Stimulated activated effector memory CD8-positive, alpha-beta T cell treated with anti-CD3 and anti-CD28 coated beads, Interleukin-12 subunit alpha, Interleukin-12 subunit beta, amount 100 ng/mL, for 72 hours (primary cell): ENCODE data around the gene FAAP20.

Experiments used
- ATAC-seq: fragments of 150-1000 bp; cut with Tn5 transposase; 2 replicates; pipeline ENCODE4 v1.10.0; 2021
- DNase-seq, 2 donors: peaks; one replicate each; pipeline ENCODE4 v3.0.0; 2021 to 2022; ENCODE audit warnings: low spot score in 2 of 2
- H3K27ac Mint-ChIP-seq: one replicate; pipeline ENCODE4 v1.8.0; 2022; ENCODE audit warnings: mild to moderate bottlenecking, mixed read lengths
- H3K36me3 Mint-ChIP-seq: one replicate; pipeline ENCODE4 v1.8.0; 2022; ENCODE audit warnings: mild to moderate bottlenecking, mixed read lengths
- H3K4me1 Mint-ChIP-seq: one replicate; pipeline ENCODE4 v1.8.0; 2022; ENCODE audit warnings: mixed read lengths
- H3K4me3 Mint-ChIP-seq: one replicate; pipeline ENCODE4 v1.8.0; 2022; ENCODE audit warnings: mild to moderate bottlenecking, mixed read lengths
- H3K9me3 Mint-ChIP-seq: one replicate; pipeline ENCODE4 v1.8.0; 2022; ENCODE audit warnings: mixed read lengths

Gene FAAP20

DNA sequence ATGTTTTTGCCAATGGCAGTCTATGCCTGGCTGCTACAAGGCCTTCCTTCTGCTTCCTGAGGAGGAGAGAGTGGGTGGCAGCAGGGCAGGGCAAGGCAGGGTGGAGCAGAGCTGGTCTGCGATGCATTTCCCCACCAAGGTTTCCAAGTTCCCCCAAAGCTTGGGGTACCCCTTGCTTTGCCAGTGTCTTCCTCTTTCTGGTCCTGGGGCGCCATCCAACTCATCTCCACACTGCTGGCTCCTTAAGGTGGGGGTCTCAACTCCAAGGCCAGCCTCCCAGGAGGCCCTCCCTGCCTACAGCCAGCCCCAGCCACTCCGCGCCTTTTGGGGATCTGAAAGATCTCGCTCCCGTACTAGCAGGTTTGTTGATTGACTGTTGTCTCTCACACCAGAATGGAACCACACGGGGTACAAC is 29.6 kb upstream of the FAAP20 start:
- ATAC-seq (no peak), DNase-seq (no peak)
- H3K4me1 Mint-ChIP-seq: peaks cover 9% of the 10 kb centered on the region
- H3K4me3 Mint-ChIP-seq: no peak overlapping the region
- H3K9me3 Mint-ChIP-seq: no peaks in the 10 kb centered on the region
- H3K27ac Mint-ChIP-seq: no peak overlapping the region
- H3K36me3 Mint-ChIP-seq: peaks cover 18% of the 10 kb centered on the region

DNA sequence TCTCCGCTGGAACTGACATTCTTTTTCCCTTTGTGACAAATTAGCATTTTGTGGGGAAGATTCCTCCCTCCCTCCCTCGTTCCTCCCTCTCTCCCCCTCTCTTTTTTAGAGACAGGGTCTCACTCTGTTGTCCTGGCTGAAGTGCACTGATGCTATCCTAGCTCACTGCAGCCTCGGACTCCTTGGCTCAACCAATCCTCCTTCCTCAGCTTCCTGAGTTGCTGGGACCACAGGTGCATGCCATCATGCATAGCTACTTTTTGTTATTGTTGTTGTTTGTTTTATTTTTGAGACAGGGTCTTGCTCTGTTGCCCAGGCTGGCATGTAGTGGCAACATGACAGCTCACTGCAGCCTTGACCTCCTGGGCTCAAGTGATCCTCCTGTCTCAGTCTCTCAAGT is 26.7 kb upstream of the FAAP20 start:
- Mint-ChIP-seq H3K9me3 (peaks cover 3% of the 10 kb centered on the region), H3K4me1 (peaks cover 3% of the 10 kb centered on the region), H3K4me3 (no peak overlapping the region), H3K27ac (no peak overlapping the region), H3K36me3 (peaks cover 9% of the 10 kb centered on the region)
- no peak for DNase-seq
- ATAC-seq: no peak

DNA sequence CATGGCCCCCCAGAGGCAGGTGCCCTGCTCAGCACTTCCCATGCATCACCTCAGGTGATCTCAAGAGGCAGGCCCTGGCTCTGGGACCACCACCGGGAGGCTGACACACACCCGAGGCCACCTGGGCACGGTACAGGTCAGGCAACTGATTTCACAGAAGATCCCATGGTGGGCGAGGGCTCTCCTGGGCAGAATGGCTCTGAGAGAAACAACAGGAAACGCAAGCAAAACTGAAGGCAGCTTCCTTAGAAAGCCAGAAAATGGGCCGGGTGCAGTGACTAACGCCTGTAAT is 22.1 kb upstream of the FAAP20 start:
- Mint-ChIP-seq H3K27ac (no peak overlapping the region), H3K4me1 (no peaks in the 10 kb centered on the region), H3K36me3 (no peaks in the 10 kb centered on the region), H3K9me3 (peaks cover 3% of the 10 kb centered on the region), H3K4me3 (no peak overlapping the region)
- DNase-seq (no peak), ATAC-seq (no peak)

DNA sequence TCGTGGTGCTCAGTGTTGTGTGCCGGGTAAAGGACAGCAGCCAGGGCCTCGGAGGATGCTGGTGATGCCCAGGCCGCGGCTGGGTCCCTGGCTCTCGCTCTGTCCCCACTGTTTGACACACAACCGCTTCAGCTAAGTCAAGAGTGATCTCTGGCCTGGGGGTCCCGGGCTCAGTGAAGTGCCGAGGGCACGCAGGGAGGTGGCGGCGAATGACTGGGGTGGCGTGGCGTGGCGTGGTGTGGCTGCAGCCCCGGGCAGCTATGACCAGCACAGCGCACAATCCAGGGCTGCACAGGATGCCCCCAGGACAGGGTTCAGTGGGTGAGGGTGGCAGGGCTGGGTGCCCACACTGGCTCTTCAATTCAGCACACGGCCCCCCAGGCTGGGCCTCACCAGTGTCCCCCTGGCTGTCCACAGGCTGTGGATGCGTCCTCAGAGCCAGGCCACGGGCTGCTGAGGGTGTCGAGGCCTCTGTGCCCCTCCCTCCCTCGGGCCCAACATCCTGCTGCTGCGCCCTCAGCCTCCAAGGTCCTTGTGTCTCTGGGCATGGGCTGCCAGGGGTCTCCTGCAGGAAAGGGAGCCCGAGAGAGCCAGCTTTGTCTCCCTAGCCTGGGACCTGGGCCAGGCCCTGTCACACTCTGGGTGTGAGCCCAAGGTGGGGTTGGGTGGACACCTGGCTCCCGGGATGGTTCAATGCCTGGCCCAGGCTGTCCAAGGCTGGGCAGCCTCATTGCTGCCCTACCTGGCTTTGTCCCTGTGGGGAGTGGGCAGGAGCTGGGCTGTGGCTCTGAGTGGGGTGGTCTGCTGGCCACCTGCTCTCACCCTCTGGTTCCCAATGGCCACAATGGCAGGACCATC is 21.6 kb upstream of the FAAP20 start:
- no peak for ATAC-seq
- H3K36me3 Mint-ChIP-seq: no peaks in the 10 kb centered on the region

DNA sequence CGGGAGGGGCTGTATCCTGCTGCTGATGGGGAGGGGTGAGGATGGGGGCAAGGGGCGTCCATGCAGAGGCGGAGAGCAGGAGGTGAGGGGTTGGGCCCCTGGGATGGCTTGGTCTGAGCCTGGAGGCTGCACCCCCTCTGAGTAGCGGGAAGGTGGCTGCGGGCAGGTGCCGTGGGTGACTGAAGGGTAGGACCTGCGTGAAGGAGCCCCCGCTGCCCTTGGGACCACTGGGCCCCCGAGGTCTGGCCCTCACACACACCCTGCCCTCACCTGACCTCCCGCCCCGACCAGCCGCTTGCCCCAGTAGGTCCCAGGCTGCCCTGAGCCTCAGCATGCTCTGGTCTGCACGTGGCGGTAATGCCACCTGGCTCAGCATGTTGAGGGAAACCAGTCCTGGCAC is 20.8 kb upstream of the FAAP20 start:
- Mint-ChIP-seq H3K9me3 (peaks cover 3% of the 10 kb centered on the region), H3K27ac (peak overlapping the region; percentile 34), H3K36me3 (no peaks in the 10 kb centered on the region), H3K4me3 (no peak overlapping the region), H3K4me1 (no peaks in the 10 kb centered on the region)
- no peak for ATAC-seq
- DNase-seq: no peak

More for the DNA sequence above, 21.6 kb upstream of the FAAP20 start:
- no peak for DNase-seq
- Mint-ChIP-seq H3K9me3 (peaks cover 3% of the 10 kb centered on the region), H3K4me1 (no peaks in the 10 kb centered on the region), H3K27ac (peak overlapping the region; percentile 34), H3K4me3 (no peak overlapping the region)

DNA sequence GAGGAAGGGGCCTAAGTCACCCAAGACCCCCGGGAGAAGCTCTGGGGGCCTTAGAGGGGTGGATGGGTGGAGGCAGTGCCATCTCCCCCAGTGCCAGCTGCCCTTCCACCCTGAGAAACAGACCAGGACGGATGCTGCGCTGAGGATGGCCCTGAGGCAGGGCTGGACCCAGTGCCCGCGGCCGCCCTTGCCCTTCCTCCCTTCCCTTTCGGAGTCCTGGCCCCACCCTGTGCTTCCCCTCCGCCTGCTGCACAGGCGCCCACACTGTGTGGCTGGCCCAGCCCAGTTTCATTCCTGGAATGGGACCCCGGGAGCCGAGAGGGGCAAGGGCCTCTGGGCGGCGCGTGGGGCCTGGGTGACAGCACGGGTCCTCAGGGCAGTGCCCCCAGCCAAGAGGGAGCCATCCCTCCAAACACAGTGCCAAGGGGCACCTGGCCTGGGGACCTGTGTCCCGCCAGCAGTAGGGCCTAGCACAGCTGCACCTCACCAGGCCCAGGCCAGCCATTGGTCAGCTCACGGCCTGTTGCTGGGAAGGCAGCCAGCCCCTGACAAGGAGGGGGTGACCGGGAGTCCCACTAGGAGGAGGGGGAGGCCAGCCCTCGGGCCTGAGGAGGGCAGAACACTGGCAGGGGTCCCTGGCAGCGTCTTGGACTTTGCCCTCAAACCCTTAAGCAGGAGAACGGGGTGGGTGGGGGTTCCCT is 20.1 kb upstream of the FAAP20 start:
- Mint-ChIP-seq H3K36me3 (no peaks in the 10 kb centered on the region), H3K9me3 (peaks cover 3% of the 10 kb centered on the region), H3K4me1 (no peaks in the 10 kb centered on the region), H3K4me3 (no peak overlapping the region), H3K27ac (no peak overlapping the region)
- no peak for ATAC-seq
- DNase-seq: no peak

DNA sequence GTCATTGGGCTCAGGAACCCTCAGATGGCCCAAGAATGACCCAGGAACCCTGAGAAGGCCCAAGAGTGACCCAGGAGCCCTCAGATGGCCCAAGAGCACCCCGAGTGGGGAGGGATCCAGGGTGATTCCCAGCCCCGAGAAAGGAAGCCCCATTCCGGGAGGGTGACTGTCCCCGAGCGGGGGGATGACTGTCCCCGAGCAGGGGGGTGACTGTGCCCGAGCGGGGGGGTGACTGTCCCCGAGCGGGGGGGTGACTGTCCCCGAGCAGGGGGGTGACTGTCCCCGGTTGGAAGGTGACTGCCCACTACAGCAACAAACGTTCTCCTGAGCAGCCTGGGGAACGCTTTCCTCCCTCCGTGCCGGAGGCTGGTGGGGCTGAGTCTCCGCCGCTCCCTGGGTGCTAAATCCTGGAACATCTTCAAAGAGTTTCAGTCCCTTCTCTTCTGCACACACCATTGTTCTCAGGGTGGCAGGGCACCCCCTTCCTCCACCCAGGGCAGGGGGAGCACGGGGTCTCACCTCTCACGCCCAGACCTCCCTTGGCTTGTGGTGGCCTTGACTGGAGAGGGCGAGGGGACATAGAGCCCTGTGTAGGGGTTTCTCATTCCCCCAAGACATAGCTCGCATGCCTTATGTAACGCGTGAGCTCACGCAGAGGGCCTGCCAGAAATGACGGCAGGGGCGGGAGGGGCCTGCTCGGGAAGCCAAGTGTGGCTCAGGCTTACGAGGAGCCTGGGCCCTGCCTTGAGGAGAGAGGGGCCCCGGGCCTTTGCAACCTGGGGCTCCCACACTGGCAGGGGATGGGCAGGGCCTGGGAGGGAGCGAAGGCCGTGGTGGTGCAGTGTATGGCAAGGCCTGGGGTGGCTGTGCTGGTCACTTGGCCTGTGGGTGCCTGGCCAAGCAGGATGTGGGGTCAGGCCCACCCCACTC is 19.3 kb upstream of the FAAP20 start:
- Mint-ChIP-seq H3K9me3 (peaks cover 1% of the 10 kb centered on the region), H3K27ac (no peak overlapping the region), H3K4me1 (no peaks in the 10 kb centered on the region), H3K4me3 (peak overlapping the region; percentile 30), H3K36me3 (no peaks in the 10 kb centered on the region)
- DNase-seq (no peak), ATAC-seq (no peak)

DNA sequence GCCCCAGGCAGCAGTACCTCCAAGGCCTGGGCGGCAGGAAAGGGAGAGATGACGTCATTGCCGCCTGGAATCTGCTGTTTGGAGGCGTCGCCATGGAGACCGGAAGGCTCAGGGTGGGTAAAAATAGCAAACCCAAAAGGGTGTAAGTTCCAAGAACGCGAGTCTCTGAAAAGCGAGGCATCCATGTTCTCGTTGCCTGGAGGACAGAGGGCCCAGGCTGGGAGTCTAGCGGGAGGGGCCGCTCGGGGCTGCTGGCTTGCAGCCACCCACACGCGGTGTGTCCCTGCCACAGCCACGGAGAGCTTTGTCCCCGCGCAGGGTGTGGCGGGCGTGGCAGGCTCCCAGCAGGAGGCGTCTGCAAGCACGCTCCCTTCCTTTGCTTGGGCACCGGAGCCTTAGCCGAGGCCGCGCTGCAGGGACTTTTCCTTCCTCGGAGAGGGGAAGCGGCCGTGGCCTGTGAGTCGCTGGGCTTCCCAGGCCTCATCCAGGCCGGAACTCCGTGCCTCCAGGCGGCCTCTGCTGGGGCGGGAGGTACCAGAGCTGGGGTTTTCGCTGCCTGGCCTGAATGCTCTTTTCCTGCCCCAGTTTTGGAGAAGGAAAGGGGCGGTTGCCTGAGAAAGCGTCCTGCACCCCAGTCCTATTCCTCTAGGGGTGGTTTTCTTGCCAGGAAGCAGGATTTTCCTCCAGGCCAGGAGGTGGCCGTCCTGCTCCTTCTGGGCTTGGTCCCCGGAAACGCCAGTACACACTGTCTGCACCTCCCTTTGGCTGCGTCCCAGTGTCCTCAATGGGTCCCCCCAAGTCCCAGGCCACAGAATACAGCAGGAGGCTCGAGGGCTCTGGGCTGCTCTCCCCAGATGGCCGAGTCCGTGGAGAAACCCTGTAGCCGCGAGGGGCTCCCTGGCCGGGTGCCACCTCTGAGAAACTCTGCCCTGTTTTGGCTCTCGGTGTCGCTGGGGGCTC is 18.2 kb upstream of the FAAP20 start:
- ATAC-seq: peak; percentile 68
- Mint-ChIP-seq H3K9me3 (no peaks in the 10 kb centered on the region), H3K36me3 (no peaks in the 10 kb centered on the region), H3K4me3 (peak overlapping the region; percentile 30), H3K4me1 (no peaks in the 10 kb centered on the region), H3K27ac (no peak overlapping the region)
- DNase-seq: peak in 1 of 2 donors; percentile 72

DNA sequence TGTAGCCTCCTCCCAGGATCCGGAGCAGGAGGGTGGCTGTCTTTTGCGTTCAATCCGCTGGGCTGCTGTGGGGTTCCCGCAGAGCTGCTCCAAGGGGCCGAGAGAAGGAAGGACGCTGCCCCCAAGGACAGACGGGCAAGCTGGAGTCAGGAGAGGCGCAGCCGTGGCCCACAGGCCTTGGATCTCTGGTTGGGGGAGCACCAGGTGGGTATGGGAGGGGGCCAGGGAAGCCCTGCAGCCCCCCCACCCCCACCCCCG is 17.6 kb upstream of the FAAP20 start:
- DNase-seq (no peak), ATAC-seq (no peak)
- Mint-ChIP-seq H3K27ac (no peak overlapping the region), H3K36me3 (no peaks in the 10 kb centered on the region), H3K4me3 (peak overlapping the region; percentile 30), H3K4me1 (no peaks in the 10 kb centered on the region), H3K9me3 (no peaks in the 10 kb centered on the region)

DNA sequence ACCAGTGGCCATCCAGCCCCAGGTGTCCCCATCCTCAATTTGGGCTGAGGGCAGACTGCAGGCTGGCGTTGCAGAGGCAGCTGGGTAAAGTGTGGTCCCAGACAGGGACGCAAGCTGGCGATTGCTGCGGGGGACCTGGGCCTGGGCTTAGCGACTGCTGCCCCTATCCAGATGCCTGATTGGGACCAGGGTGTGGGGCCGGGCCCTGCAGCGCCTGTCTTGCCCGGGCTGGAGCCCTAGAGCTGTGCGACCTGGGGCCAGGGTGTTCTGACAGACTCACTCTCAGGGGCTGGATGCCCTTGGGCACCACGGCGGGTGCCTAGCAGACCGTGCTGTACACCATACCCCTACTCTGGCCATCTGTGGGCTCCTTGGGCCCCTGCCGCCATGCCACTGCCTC is 16.2 kb upstream of the FAAP20 start:
- ATAC-seq (no peak), DNase-seq (no peak)
- no peaks in the 10 kb centered on the region for H3K9me3 Mint-ChIP-seq
- no peaks in the 10 kb centered on the region for H3K4me1 Mint-ChIP-seq
- H3K36me3 Mint-ChIP-seq: no peaks in the 10 kb centered on the region
- no peak overlapping the region for H3K27ac Mint-ChIP-seq
- no peak overlapping the region for H3K4me3 Mint-ChIP-seq

DNA sequence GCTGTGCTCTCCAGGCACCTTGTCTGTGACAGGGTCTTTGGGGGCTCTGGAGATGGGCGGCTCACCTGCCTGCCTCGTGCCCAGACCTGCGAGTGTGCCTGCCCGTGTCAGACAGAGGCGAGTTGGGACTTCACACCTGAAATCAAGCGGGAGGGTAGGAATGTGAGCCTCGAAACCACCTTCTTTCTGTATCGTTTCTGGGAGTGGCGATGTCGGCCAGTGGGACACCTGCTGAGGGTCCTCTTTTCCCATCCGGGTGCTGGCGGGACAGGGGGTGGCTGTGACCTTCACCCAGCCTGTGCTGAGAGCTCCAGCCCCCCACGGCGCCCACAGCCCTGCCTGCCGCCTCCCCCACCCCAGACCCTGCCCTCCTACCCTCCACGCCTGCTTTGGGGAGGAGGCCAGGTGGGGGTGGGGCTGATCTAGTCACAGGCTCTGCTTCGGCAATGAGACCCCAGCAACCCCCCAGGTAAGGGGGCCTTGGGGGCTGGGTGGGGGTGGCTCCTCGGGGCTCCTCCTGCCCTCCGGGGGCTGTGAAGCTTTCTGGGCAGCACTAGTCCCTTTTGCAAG is 15.6 kb upstream of the FAAP20 start:
- no peaks in the 10 kb centered on the region for H3K4me1 Mint-ChIP-seq
- H3K4me3 Mint-ChIP-seq: no peak overlapping the region
- no peak for ATAC-seq
- no peak for DNase-seq
- H3K9me3 Mint-ChIP-seq: no peaks in the 10 kb centered on the region
- no peak overlapping the region for H3K27ac Mint-ChIP-seq
- no peaks in the 10 kb centered on the region for H3K36me3 Mint-ChIP-seq

DNA sequence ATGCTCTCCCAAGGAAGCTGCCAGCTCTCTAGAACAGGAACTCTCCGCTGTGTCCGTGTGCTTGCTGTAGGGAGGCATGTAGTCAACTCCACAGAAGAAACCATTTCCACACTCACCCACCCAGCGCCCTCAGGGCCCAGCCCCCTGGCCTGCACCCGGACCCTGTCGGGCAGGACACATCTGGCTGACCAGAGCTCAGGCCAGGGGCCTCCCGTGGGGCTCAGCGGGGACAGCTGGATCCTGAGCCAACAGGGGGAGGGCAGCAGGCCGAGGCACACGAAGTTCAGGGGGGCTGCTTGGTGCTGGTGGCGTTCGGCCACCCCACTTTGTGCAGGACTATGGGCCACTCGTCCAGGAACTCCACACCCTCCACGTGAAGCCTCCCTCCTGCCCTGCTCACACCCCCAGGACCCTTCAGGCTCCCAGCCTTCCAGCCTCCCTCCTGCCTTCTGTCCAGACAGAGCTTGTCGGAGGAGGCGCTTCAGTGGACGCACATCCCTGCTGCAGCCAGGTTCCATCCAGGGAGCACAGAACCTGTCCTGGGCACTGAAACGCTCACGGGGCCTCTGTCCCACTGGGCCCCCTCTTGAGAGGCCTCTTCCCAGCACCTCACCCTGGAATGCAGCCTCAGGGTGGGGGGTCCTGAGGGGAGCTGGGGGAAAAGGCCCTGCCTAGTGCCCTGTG is 15.0 kb upstream of the FAAP20 start:
- Mint-ChIP-seq H3K4me3 (no peak overlapping the region), H3K9me3 (no peaks in the 10 kb centered on the region), H3K36me3 (no peaks in the 10 kb centered on the region), H3K4me1 (no peaks in the 10 kb centered on the region), H3K27ac (no peak overlapping the region)
- ATAC-seq (no peak), DNase-seq (no peak)

DNA sequence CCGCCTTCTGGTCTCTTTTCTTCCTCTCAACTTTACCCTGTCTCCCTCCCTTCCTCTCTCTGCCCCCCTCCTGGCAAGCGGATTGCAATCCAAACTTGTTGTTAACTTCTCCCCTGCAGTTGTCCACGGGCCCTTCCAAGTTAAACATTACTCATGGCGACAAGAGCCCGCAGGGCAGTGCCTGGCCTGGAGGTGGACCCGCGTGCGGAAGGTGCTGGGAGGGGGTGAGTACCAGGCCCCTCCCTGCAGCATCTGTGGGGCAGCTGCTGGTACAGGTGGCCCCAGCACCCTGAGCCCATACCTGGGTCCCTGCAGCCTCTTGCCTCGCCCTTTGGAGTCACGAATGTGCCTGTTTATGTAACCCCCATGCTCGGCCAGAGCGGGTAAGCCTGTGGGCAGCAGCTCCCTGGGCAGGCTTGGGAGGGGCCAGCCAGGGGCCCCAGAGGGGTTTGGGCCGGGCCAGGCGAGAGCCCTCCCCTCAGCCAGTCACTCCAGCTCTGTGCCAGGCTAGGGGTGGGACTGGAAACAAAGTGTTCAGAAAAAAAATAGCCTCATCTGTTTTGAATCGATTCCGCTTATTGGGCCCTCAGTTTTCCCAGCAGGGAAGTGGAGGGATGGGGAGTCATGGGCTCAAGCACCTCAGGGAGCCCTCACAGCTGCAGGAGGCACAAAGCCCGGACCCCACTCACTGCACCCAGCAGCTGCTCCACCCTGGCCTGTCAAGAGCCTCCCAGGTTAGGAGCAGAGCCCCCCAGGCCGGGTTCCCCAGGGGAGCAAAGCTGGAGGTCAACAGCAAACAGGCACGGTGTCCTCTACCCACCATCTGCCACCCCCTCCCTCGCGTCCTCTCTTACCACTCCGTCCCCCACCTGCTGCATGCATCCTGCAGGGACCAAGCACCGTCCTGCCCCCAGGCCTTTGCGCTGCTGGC is 14.0 kb upstream of the FAAP20 start:
- Mint-ChIP-seq H3K4me1 (no peaks in the 10 kb centered on the region), H3K4me3 (no peak overlapping the region), H3K27ac (no peak overlapping the region), H3K9me3 (no peaks in the 10 kb centered on the region), H3K36me3 (no peaks in the 10 kb centered on the region)
- ATAC-seq (no peak), DNase-seq (no peak)
